ENCODE results near the gene UBE2E2. TPM values are rescaled to one million over a fixed set of nuclear protein-coding genes. Genes with fewer than 3 reads are reported as not detected.
A peak's percentile ranks its signal among the peaks of the same experiment; 100 is the strongest.

The UBE2E2 gene
- total RNA-seq, 1 experiment from 2014 or later: 38.6 TPM

DNA sequence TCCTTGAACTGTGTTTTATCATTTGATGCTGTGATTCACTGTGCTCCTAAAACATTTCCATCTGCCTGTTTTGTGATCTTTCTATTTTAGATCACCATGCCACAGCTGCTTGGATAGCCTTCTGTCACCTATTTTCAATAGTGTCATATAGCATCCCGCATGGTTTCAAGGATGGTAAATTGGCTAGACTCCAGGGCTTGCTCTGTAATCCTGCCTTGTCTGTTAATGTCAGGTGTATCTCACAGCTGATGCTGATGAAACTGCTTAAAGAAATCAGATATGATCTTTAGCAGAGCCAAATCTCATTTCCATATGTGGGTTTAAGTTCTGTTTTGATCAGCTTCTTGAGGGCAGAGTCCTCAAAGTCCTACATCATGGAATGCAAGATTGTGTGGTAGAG, 182.2 kb downstream of the UBE2E2 start:
- no peak overlapping the region for H3K27ac ChIP-seq (ENCODE audit: insufficient read length, low read depth, low read length)
- no peak overlapping the region for H4K91ac ChIP-seq (ENCODE audit: insufficient read length, low read depth, low read length)
- no peak overlapping the region for H2BK5ac ChIP-seq (ENCODE audit: insufficient read length, low read length)
- no peaks in the 10 kb centered on the region for H3K79me2 ChIP-seq (ENCODE audit: insufficient read depth, low read length)
- WGBS (ENCODE audit: extremely low coverage, insufficient read length, low lambda C conversion rate): no CpG with 5 or more reads among the region's 1 CpG
- H3K36me3 Mint-ChIP-seq (ENCODE audit: insufficient read depth in 1 of 3, low read depth in 3 of 3): peaks cover 0 to 8% (median 3%) of the 10 kb centered on the region in 3 experiments; a peak in 2 of 7 replicates
- no peak overlapping the region for H3K4ac ChIP-seq (ENCODE audit: low read depth, low read length)
- no peak overlapping the region for H3K4me3 Mint-ChIP-seq
- H3K79me1 ChIP-seq (ENCODE audit: insufficient read depth, low read depth, low read length, poor library complexity, severe bottlenecking): no peaks in the 10 kb centered on the region
- no peak overlapping the region for H3K9ac ChIP-seq (ENCODE audit: extremely low read depth, insufficient read length, low read length)
- H3K56ac ChIP-seq (ENCODE audit: insufficient read length, low read depth, low read length): no peak overlapping the region
- H3K27ac Mint-ChIP-seq: no peak overlapping the region; a peak in 1 of 7 replicates
- H2BK120ac ChIP-seq (ENCODE audit: low read depth, low read length, poor library complexity, severe bottlenecking): no peak overlapping the region
- H4K5ac ChIP-seq (ENCODE audit: insufficient read length, low read depth, low read length): no peak overlapping the region
- no peak overlapping the region for H2BK15ac ChIP-seq (ENCODE audit: low read depth, low read length)
- no peak overlapping the region for H4K8ac ChIP-seq (replicated peaks; ENCODE audit: insufficient read length, low read depth, low read length)
- DNase-seq: no peak
- no peak overlapping the region for H2BK20ac ChIP-seq (ENCODE audit: low read depth, low read length, poor library complexity, severe bottlenecking)
- H2AK5ac ChIP-seq (ENCODE audit: insufficient read length, low read length): no peak overlapping the region
- H4K20me1 ChIP-seq (ENCODE audit: control insufficient read depth, insufficient read depth, insufficient read length): no peaks in the 10 kb centered on the region
- peaks cover 27 to 32% of the 10 kb centered on the region in 2 experiments for H3K4me1 Mint-ChIP-seq
- peaks cover 4% of the 10 kb centered on the region; the same call in 1 of the 2 replicates for H3K4me1 ChIP-seq (ENCODE audit: insufficient read depth, low read length)
- TF ChIP-seq CTCF (conservative IDR thresholded peaks at IDR 0.05): no peak
- H2BK12ac ChIP-seq (ENCODE audit: insufficient read length, low read depth, low read length): no peak overlapping the region
- H3K4me2 ChIP-seq (ENCODE audit: insufficient read depth, insufficient read length, low read length): no peak overlapping the region
- no peaks in the 10 kb centered on the region for H3K27me3 Mint-ChIP-seq (ENCODE audit: low read depth)
- no peaks in the 10 kb centered on the region for H3K9me3 ChIP-seq (ENCODE audit: control insufficient read depth, low read depth, low read length)
- no peaks in the 10 kb centered on the region for H3K27me3 ChIP-seq (ENCODE audit: insufficient read depth, low read length)
- H3K18ac ChIP-seq (ENCODE audit: insufficient read length, low read depth, low read length): no peak overlapping the region
- H3K14ac ChIP-seq (ENCODE audit: insufficient read depth, low read length): no peak overlapping the region
- no peak overlapping the region for H3K23ac ChIP-seq (ENCODE audit: insufficient read length, low read depth, low read length)
- no peak overlapping the region for H2AFZ ChIP-seq (ENCODE audit: low read length)
- H3K9me3 Mint-ChIP-seq: no peaks in the 10 kb centered on the region
- H3K23me2 ChIP-seq (ENCODE audit: insufficient read length, low read depth, low read length, poor library complexity, severe bottlenecking): no peaks in the 10 kb centered on the region
- H3T11ph ChIP-seq (ENCODE audit: low read length): peak overlapping the region; percentile 29

Measured in H9 (cell line).